Fibroblast of upper back skin (primary cell): ENCODE measurements around the gene SLC25A11.

Experiments used
- DNase-seq: peaks from one replicate; pipeline ENCODE4 v3.0.0-alpha.2; 2013

Gene SLC25A11

GRCh38 chr17:4893721-4894560, 45.9 kb downstream of the SLC25A11 start:
- DNase-seq: no peak

- DNase-seq: no peak
These were observed 46.6 kb downstream of the SLC25A11 start for GRCh38 chr17:4893272-4893671.

GRCh38 chr17:4892499-4893221, 47.2 kb downstream of the SLC25A11 start:
- no peak for DNase-seq

- no peak for DNase-seq
These were observed 48.1 kb downstream of the SLC25A11 start for GRCh38 chr17:4891411-4892410.

- DNase-seq: no peak
These were observed 52.3 kb downstream of the SLC25A11 start for GRCh38 chr17:4887581-4887980.
